MM.1S (cell line): Measurements from ENCODE around the gene PSMG2.

Source experiments
- DNase-seq: peaks from one replicate; pipeline ENCODE4 v3.0.0-alpha.2; 2015
- H2AFZ ChIP-seq: fragments of 300-600 bp; sonication (generic); 2 replicates; pipeline ENCODE4 v1.6.0; 2016; ENCODE audit warnings: antibody characterized with exemption, low read length
- H3F3A ChIP-seq: fragments of 300-600 bp; sonication (generic); 2 replicates; pipeline ENCODE4 v1.6.1; 2016; ENCODE audit warnings: mild to moderate bottlenecking, antibody characterized with exemption, low read length, moderate library complexity, mixed read lengths; ENCODE audit not compliant: insufficient read depth
- H3K27ac ChIP-seq: fragments of 300-600 bp; sonication (generic); 2 replicates; pipeline ENCODE4 v1.5.1; 2016; ENCODE audit warnings: mild to moderate bottlenecking, low read length
- H3K27me3 ChIP-seq: fragments of 300-600 bp; sonication (generic); replicated peaks from 2 replicates; pipeline ENCODE4 v1.6.0; 2016; ENCODE audit warnings: low read length; ENCODE audit not compliant: insufficient read depth
- H3K36me3 ChIP-seq: fragments of 300-600 bp; sonication (generic); replicated peaks from 2 replicates; pipeline ENCODE4 v1.6.1; 2016; ENCODE audit warnings: mild to moderate bottlenecking, low read length, mixed read lengths; ENCODE audit not compliant: insufficient read depth
- H3K4me1 ChIP-seq: fragments of 300-600 bp; sonication (generic); 2 replicates; pipeline ENCODE4 v1.6.1; 2016; ENCODE audit warnings: low read length, mixed read lengths
- H3K4me2 ChIP-seq: fragments of 300-600 bp; sonication (generic); 2 replicates; pipeline ENCODE4 v1.6.0; 2016; ENCODE audit warnings: low read depth, low read length
- H3K4me3 ChIP-seq: fragments of 300-600 bp; sonication (generic); 2 replicates; pipeline ENCODE4 v1.5.1; 2016; ENCODE audit warnings: low read length, mixed read lengths
- H3K79me2 ChIP-seq: fragments of 300-600 bp; sonication (generic); 2 replicates; pipeline ENCODE4 v1.6.1; 2016; ENCODE audit warnings: mixed run types, low read length, mixed read lengths
- H3K9ac ChIP-seq: fragments of 300-600 bp; sonication (generic); 2 replicates; pipeline ENCODE4 v1.6.1; 2016; ENCODE audit warnings: low read length, mixed read lengths
- H3K9me2 ChIP-seq: fragments of 300-600 bp; sonication (generic); replicated peaks from 2 replicates; pipeline ENCODE4 v1.6.1; 2016; ENCODE audit warnings: mild to moderate bottlenecking, low read length, mixed read lengths; ENCODE audit not compliant: insufficient read depth
- H3K9me3 ChIP-seq: fragments of 300-600 bp; sonication (generic); replicated peaks from 2 replicates; pipeline ENCODE4 v1.6.1; 2016; ENCODE audit warnings: mild to moderate bottlenecking, low read length, mixed read lengths; ENCODE audit not compliant: insufficient read depth
- H4K20me1 ChIP-seq: fragments of 300-600 bp; sonication (generic); 2 replicates; pipeline ENCODE4 v1.6.1; 2016; ENCODE audit warnings: mild to moderate bottlenecking, low read length, moderate library complexity, mixed read lengths; ENCODE audit not compliant: insufficient read depth
- CTCF ChIP-seq: fragments of 300-600 bp; sonication (generic); IDR thresholded peaks from 2 replicates; pipeline ENCODE4 v1.5.1; 2016; ENCODE audit warnings: antibody characterized with exemption, low read length, mixed read lengths
- EZH2 ChIP-seq: fragments of 300-600 bp; sonication (generic); optimal IDR thresholded peaks from 2 replicates; pipeline ENCODE3; 2017; ENCODE audit warnings: low read depth, mild to moderate bottlenecking, antibody characterized with exemption, low read length, mixed read lengths
- EZH2phosphoT487 ChIP-seq: fragments of 300-600 bp; sonication (generic); IDR thresholded peaks from 2 replicates; pipeline ENCODE4 v1.6.1; 2018; ENCODE audit warnings: antibody characterized with exemption, low read length

PSMG2 gene

GRCh38 chr18:12742453-12742852 lies 39.6 kb downstream of the PSMG2 start:
- Histone ChIP-seq H3K79me2 (no peaks in the 10 kb centered on the region), H3K4me2 (no peak overlapping the region), H4K20me1 (no peaks in the 10 kb centered on the region), H2AFZ (no peak overlapping the region), H3K9ac (no peak overlapping the region), H3K9me3 (no peaks in the 10 kb centered on the region), H3K27ac (no peak overlapping the region), H3F3A (no peaks in the 10 kb centered on the region), H3K27me3 (no peaks in the 10 kb centered on the region), H3K36me3 (no peaks in the 10 kb centered on the region), H3K9me2 (no peaks in the 10 kb centered on the region), H3K4me1 (no peaks in the 10 kb centered on the region), H3K4me3 (no peak overlapping the region)
- TF ChIP-seq EZH2 (no peak), CTCF (no peak), EZH2phosphoT487 (no peak)
- DNase-seq = no peak

- DNase-seq = peak; percentile 66
- Histone ChIP-seq H2AFZ (no peak overlapping the region), H3K36me3 (no peaks in the 10 kb centered on the region), H4K20me1 (no peaks in the 10 kb centered on the region), H3K9me3 (no peaks in the 10 kb centered on the region), H3F3A (no peaks in the 10 kb centered on the region), H3K4me3 (no peak overlapping the region), H3K27me3 (no peaks in the 10 kb centered on the region), H3K4me2 (no peak overlapping the region), H3K4me1 (no peaks in the 10 kb centered on the region), H3K9ac (no peak overlapping the region), H3K27ac (no peak overlapping the region), H3K9me2 (no peaks in the 10 kb centered on the region), H3K79me2 (no peaks in the 10 kb centered on the region)
- TF ChIP-seq EZH2phosphoT487 = no peak
- TF ChIP-seq CTCF = peak; percentile 65
- no peak for TF ChIP-seq EZH2
Observed at GRCh38 chr18:12744103-12744502, 41.3 kb downstream of the PSMG2 start.

- no peak overlapping the region for H2AFZ ChIP-seq
- no peaks in the 10 kb centered on the region for H3K27me3 ChIP-seq
- no peaks in the 10 kb centered on the region for H3K9me2 ChIP-seq
- no peak overlapping the region for H3K9ac ChIP-seq
- no peak overlapping the region for H3K4me3 ChIP-seq
- H3K27ac ChIP-seq = no peak overlapping the region
- DNase-seq = no peak
- peaks cover 5% of the 10 kb centered on the region for H3F3A ChIP-seq
- TF ChIP-seq EZH2 (no peak), EZH2phosphoT487 (no peak), CTCF (no peak)
- no peaks in the 10 kb centered on the region for H3K79me2 ChIP-seq
- H4K20me1 ChIP-seq = no peaks in the 10 kb centered on the region
- no peak overlapping the region for H3K4me2 ChIP-seq
- H3K9me3 ChIP-seq = no peaks in the 10 kb centered on the region
- peaks cover 6% of the 10 kb centered on the region for H3K4me1 ChIP-seq
- no peaks in the 10 kb centered on the region for H3K36me3 ChIP-seq
Observed at GRCh38 chr18:12745095-12745795, 42.4 kb downstream of the PSMG2 start.
